Liver (tissue), 3 donors: ENCODE measurements around the gene RYR2.

ENCODE experiments used
- ATF3 ChIP-seq: IDR thresholded peaks from 2 replicates; pipeline ENCODE4 v1.6.1; 2016; ENCODE audit warnings: antibody characterized with exemption
- CTCF ChIP-seq: fragments of 150-350 bp; IDR thresholded peaks from 2 replicates; pipeline ENCODE4 v1.5.1; 2017; ENCODE audit warnings: improper control_type of control experiment, low read depth, low read length; ENCODE audit not compliant: missing input control
- EGR1 ChIP-seq, 2 donors: IDR thresholded peaks; 2 replicates each; pipeline ENCODE4 v1.6.1; 2016 to 2018; ENCODE audit warnings: antibody characterized with exemption in 2 of 2, low read depth in 2 of 2
- HNF4A ChIP-seq, 2 donors: conservative IDR thresholded peaks; 2 replicates each; pipeline ENCODE4 v1.6.1; 2016; ENCODE audit warnings: antibody characterized with exemption in 2 of 2, mild to moderate bottlenecking in 2 of 2
- MAX ChIP-seq: IDR thresholded peaks from 2 replicates; pipeline ENCODE4 v1.6.1; 2016; ENCODE audit warnings: antibody characterized with exemption
- RAD21 ChIP-seq, 2 donors: IDR thresholded peaks; 2 replicates each; pipeline ENCODE4 v1.6.1; 2016; ENCODE audit warnings: antibody characterized with exemption in 2 of 2, mild to moderate bottlenecking in 2 of 2
- REST ChIP-seq: IDR thresholded peaks from 2 replicates; pipeline ENCODE4 v1.6.1; 2016; ENCODE audit warnings: antibody characterized with exemption, mild to moderate bottlenecking
- RXRA ChIP-seq, 2 donors: IDR thresholded peaks; 2 replicates each; pipeline ENCODE4 v1.6.1; 2017 to 2018; ENCODE audit warnings: antibody characterized with exemption in 2 of 2, mild to moderate bottlenecking in 1 of 2
- TAF1 ChIP-seq: conservative IDR thresholded peaks from 2 replicates; pipeline ENCODE4 v1.6.1; 2016; ENCODE audit warnings: antibody characterized with exemption, mild to moderate bottlenecking
- ZBTB33 ChIP-seq: IDR thresholded peaks from 2 replicates; pipeline ENCODE4 v1.6.1; 2016; ENCODE audit warnings: antibody characterized with exemption
- donor health status: healthy.
- donor health status: healthy.

- TF ChIP-seq ZBTB33 (no peak), TAF1 (no peak), ATF3 (no peak), CTCF (no peak), RAD21 (IDR thresholded peaks at IDR 0.05) (no peak), RXRA (IDR thresholded peaks at IDR 0.05) (no peak), MAX (no peak), REST (no peak), EGR1 (IDR thresholded peaks at IDR 0.05; ENCODE audit: low read depth in 2 of 2) (no peak), HNF4A (conservative IDR thresholded peaks at IDR 0.05) (no peak)
Measured at GRCh38 chr1:237834048-237834447, 792.1 kb downstream of the RYR2 start.
